ENCODE data around the gene INS. TPM values are rescaled to one million over a fixed set of nuclear protein-coding genes. Genes with fewer than 3 reads are reported as not detected.

The INS gene
- total and polyA plus RNA-seq, 2 of the 8 experiments (the other 6 are each of a cell fraction or from before 2014, with no cell fraction given): not detected

- TF ChIP-seq, protein P1, sequence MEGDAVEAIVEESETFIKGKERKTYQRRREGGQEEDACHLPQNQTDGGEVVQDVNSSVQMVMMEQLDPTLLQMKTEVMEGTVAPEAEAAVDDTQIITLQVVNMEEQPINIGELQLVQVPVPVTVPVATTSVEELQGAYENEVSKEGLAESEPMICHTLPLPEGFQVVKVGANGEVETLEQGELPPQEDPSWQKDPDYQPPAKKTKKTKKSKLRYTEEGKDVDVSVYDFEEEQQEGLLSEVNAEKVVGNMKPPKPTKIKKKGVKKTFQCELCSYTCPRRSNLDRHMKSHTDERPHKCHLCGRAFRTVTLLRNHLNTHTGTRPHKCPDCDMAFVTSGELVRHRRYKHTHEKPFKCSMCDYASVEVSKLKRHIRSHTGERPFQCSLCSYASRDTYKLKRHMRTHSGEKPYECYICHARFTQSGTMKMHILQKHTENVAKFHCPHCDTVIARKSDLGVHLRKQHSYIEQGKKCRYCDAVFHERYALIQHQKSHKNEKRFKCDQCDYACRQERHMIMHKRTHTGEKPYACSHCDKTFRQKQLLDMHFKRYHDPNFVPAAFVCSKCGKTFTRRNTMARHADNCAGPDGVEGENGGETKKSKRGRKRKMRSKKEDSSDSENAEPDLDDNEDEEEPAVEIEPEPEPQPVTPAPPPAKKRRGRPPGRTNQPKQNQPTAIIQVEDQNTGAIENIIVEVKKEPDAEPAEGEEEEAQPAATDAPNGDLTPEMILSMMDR (IDR thresholded peaks at IDR 0.05; ENCODE audit: control extremely low read depth in 1 of 3, insufficient read depth in 1 of 3, low read depth in 1 of 3, low read length in 3 of 3): peak; percentile 91 to 97 (median 96)
- TF ChIP-seq MAX (IDR thresholded peaks at IDR 0.05) (no peak), ASH2L (IDR thresholded peaks at IDR 0.05; ENCODE audit: low read length) (no peak)
These were observed 4.4 kb downstream of the INS start (continued) for GRCh38 chr11:2156416-2157182.

All from H1 (cell line).